Osteocyte (in vitro differentiated cells): ENCODE results near the gene TATDN2. TPM values are rescaled to one million over a fixed set of nuclear protein-coding genes. Genes with fewer than 3 reads are reported as not detected.

Experiments used
- DNase-seq: peaks from one replicate; pipeline ENCODE4 v3.0.0; 2021; ENCODE audit warnings: mixed read lengths; ENCODE audit not compliant: unreplicated experiment; ENCODE audit errors: extremely low spot score
- H3K27ac Mint-ChIP-seq: one replicate; pipeline ENCODE4 v1.8.0; 2021; ENCODE audit warnings: mild to moderate bottlenecking, mixed read lengths; ENCODE audit not compliant: unreplicated experiment
- H3K27me3 Mint-ChIP-seq: one replicate; pipeline ENCODE4 v1.8.0; 2021; ENCODE audit warnings: mixed read lengths; ENCODE audit not compliant: unreplicated experiment
- H3K36me3 Mint-ChIP-seq: one replicate; pipeline ENCODE4 v1.8.0; 2021; ENCODE audit warnings: mixed read lengths; ENCODE audit not compliant: unreplicated experiment
- H3K4me1 Mint-ChIP-seq: one replicate; pipeline ENCODE4 v1.8.0; 2021; ENCODE audit warnings: mixed read lengths; ENCODE audit not compliant: unreplicated experiment
- H3K4me3 Mint-ChIP-seq: one replicate; pipeline ENCODE4 v1.8.0; 2021; ENCODE audit warnings: mild to moderate bottlenecking, moderate library complexity, mixed read lengths; ENCODE audit not compliant: unreplicated experiment
- H3K9me3 Mint-ChIP-seq: one replicate; pipeline ENCODE4 v1.8.0; 2021; ENCODE audit warnings: mixed read lengths; ENCODE audit not compliant: unreplicated experiment
- CTCF ChIP-seq: fragments of 200-600 bp; sonication (generic); IDR thresholded peaks from 2 replicates; pipeline ENCODE4 v1.5.0; 2021; ENCODE audit warnings: antibody characterized with exemption, mild to moderate bottlenecking, moderate library complexity
- total RNA-seq: library from RNA; stranded (reverse); gene quantifications from 2 replicates; pipeline ENCODE4 v1.2.1, GENCODE V29; 2021

The TATDN2 gene
- total RNA-seq, 1 donor from 2014 or later, result 33.8 TPM

GRCh38 chr3:10289077-10289476 lies 40.8 kb downstream of the TATDN2 start:
- Mint-ChIP-seq H3K36me3 (peaks cover 10% of the 10 kb centered on the region), H3K4me3 (no peak overlapping the region), H3K27ac (no peak overlapping the region), H3K27me3 (no peaks in the 10 kb centered on the region), H3K4me1 (peaks cover 17% of the 10 kb centered on the region), H3K9me3 (no peaks in the 10 kb centered on the region)
- no peak for TF ChIP-seq CTCF
- no peak for DNase-seq

GRCh38 chr3:10289787-10290355 lies 41.6 kb downstream of the TATDN2 start:
- Mint-ChIP-seq H3K27ac (no peak overlapping the region), H3K4me1 (peaks cover 17% of the 10 kb centered on the region)
- TF ChIP-seq CTCF, result no peak

GRCh38 chr3:10290481-10291176 lies 42.4 kb downstream of the TATDN2 start:
- Mint-ChIP-seq H3K27me3 (no peaks in the 10 kb centered on the region), H3K36me3 (peaks cover 14% of the 10 kb centered on the region), H3K4me1 (peaks cover 17% of the 10 kb centered on the region), H3K9me3 (no peaks in the 10 kb centered on the region), H3K27ac (no peak overlapping the region), H3K4me3 (no peak overlapping the region)
- DNase-seq, result no peak
- no peak for TF ChIP-seq CTCF

More at GRCh38 chr3:10289787-10290355, 41.6 kb downstream of the TATDN2 start:
- H3K4me3 Mint-ChIP-seq, result no peak overlapping the region
- no peak for DNase-seq
- H3K36me3 Mint-ChIP-seq, result peaks cover 14% of the 10 kb centered on the region
- no peaks in the 10 kb centered on the region for H3K9me3 Mint-ChIP-seq
- no peaks in the 10 kb centered on the region for H3K27me3 Mint-ChIP-seq

GRCh38 chr3:10291641-10292040 lies 43.4 kb downstream of the TATDN2 start:
- peaks cover 13% of the 10 kb centered on the region for H3K4me1 Mint-ChIP-seq
- H3K9me3 Mint-ChIP-seq, result no peaks in the 10 kb centered on the region
- DNase-seq, result no peak
- no peak overlapping the region for H3K27ac Mint-ChIP-seq
- TF ChIP-seq CTCF, result no peak
- H3K36me3 Mint-ChIP-seq, result peaks cover 14% of the 10 kb centered on the region
- H3K27me3 Mint-ChIP-seq, result no peaks in the 10 kb centered on the region
- no peak overlapping the region for H3K4me3 Mint-ChIP-seq
